Measurements from ENCODE around the gene WNT11.

- no peak for TF ChIP-seq CTCF (conservative IDR thresholded peaks at IDR 0.05; ENCODE audit: low read depth, low read length)
- TF ChIP-seq EZH2 (IDR thresholded peaks at IDR 0.05; ENCODE audit: low read length, unreplicated experiment) = no peak
- TF ChIP-seq EZH2phosphoT487 (IDR thresholded peaks at IDR 0.05; ENCODE audit: borderline replicate concordance, low read length) = no peak
These were observed 33.7 kb downstream of the WNT11 start for GRCh38 chr11:76172583-76172982.
